Measurements from ENCODE around the gene DNAH14. TPM values are rescaled to one million over a fixed set of nuclear protein-coding genes. Genes with fewer than 3 reads are reported as not detected.
"Not testable (repeated sequence)": the region's sequence is repeated elsewhere in the genome, so short reads cannot be mapped to it uniquely, and the experiment has no call there.

The DNAH14 gene
- total and polyA plus RNA-seq, 12 donors = 7.6 to 25.3 (median 16.5) TPM

DNA sequence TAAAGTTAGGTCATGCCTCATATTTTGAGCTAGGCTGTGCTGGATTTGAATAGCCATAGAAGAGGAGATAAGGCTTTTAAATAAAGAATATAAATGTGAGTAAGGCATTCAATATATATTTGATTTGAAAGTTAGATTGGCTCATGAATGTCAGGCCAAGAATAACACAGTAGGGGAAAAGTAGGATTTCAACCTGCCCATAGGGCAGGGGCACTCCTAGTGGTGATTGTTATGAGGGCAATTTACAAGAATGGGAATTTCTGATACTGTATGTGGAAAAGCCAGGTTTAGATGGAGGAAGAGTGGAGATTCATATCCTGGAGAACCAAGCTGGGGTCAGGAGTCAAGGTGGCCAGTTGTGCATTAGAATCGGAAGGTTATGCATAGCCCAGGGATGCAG lies 74.9 kb downstream of the DNAH14 start:
- Histone ChIP-seq H3K9me3 (replicated peaks in 1 of 3) (no peaks in the 10 kb centered on the region), H3K27me3 (no peaks in the 10 kb centered on the region), H3K4me1 (replicated peaks in 1 of 2) (no peaks in the 10 kb centered on the region), H3K27ac (no peak overlapping the region), H3K4me3 (no peak overlapping the region), H3K36me3 (replicated peaks in 1 of 2) (no peaks in the 10 kb centered on the region)
- no peak for DNase-seq
- TF ChIP-seq, protein P1, sequence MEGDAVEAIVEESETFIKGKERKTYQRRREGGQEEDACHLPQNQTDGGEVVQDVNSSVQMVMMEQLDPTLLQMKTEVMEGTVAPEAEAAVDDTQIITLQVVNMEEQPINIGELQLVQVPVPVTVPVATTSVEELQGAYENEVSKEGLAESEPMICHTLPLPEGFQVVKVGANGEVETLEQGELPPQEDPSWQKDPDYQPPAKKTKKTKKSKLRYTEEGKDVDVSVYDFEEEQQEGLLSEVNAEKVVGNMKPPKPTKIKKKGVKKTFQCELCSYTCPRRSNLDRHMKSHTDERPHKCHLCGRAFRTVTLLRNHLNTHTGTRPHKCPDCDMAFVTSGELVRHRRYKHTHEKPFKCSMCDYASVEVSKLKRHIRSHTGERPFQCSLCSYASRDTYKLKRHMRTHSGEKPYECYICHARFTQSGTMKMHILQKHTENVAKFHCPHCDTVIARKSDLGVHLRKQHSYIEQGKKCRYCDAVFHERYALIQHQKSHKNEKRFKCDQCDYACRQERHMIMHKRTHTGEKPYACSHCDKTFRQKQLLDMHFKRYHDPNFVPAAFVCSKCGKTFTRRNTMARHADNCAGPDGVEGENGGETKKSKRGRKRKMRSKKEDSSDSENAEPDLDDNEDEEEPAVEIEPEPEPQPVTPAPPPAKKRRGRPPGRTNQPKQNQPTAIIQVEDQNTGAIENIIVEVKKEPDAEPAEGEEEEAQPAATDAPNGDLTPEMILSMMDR (IDR thresholded peaks at IDR 0.05) = no peak
- no peak for TF ChIP-seq POLR2A (IDR thresholded peaks at IDR 0.05)
- 97 to 100% (median 97%) methylated on average over 1 of the region's 1 CpG for WGBS, 4 donors
- intact Hi-C loops (cut with DNase I) = no loop called here

GRCh38 chr1:225006352-225006751 lies 76.9 kb downstream of the DNAH14 start:
- H3K36me3 ChIP-seq (replicated peaks in 1 of 2); H3K4me1 ChIP-seq (replicated peaks in 1 of 2); H3K27ac ChIP-seq; intact Hi-C loops (cut with DNase I); H3K9me3 ChIP-seq (replicated peaks in 1 of 3); H3K4me3 ChIP-seq; H3K27me3 ChIP-seq; DNase-seq: not testable (repeated sequence)
- WGBS, 4 donors = 91 to 96% (median 94%) methylated on average over 5 of the region's 5 CpGs

DNA sequence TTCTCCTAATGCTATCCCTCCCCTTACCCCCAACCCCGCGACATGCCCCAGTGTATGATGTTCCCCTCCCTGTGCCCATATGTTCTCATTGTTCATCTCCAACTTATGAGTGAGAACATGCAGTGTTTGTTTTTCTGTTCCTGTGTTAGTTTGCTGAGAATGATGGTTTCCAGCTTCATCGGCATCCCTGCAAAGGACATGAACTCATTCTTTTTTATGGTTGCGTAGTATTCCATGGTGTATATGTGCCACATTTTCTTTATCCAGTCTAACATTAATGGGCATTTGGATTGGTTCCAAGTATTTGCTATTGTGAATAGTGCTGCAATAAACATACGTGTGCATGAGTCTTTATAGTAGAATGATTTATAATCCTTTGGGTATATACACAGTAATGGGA lies 78.6 kb downstream of the DNAH14 start:
- H3K4me3 ChIP-seq; H3K9me3 ChIP-seq (replicated peaks in 1 of 3); H3K36me3 ChIP-seq (replicated peaks in 1 of 2); H3K27me3 ChIP-seq; DNase-seq; H3K27ac ChIP-seq; H3K4me1 ChIP-seq (replicated peaks in 1 of 2); intact Hi-C loops (cut with DNase I): not testable (repeated sequence)
- 96 to 99% (median 98%) methylated on average over 5 of the region's 5 CpGs for WGBS, 4 donors

- intact Hi-C loops (cut with DNase I) = no loop called here
- DNase-seq = no peak
- Histone ChIP-seq H3K4me1 (replicated peaks in 1 of 2) (no peaks in the 10 kb centered on the region), H3K27ac (no peak overlapping the region), H3K36me3 (replicated peaks in 1 of 2) (no peaks in the 10 kb centered on the region), H3K27me3 (no peaks in the 10 kb centered on the region), H3K4me3 (no peak overlapping the region), H3K9me3 (replicated peaks in 1 of 3) (no peaks in the 10 kb centered on the region)
- TF ChIP-seq, protein P1 (IDR thresholded peaks at IDR 0.05) = no peak
- no peak for TF ChIP-seq POLR2A (IDR thresholded peaks at IDR 0.05)
Measured at GRCh38 chr1:225021037-225021436, 91.6 kb downstream of the DNAH14 start.

DNA sequence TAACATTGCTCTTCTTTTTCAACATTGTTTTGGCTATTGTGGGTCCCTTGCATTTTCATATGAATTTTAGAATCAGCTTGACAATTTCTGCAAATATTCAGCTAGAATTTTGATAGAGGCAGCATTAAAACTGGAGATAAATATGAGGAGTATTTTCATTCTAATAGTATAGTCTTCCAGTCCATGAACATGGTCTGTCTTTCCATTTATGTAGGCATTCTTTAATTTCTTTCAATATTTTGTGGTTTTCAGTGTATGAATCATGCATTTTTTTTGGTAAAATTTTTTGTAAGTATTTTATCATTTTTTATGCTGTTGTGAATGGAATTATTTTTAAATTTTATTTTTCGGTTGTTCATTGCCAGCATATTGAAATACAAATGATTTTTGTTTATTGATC lies 97.2 kb downstream of the DNAH14 start:
- Histone ChIP-seq H3K27me3 (no peaks in the 10 kb centered on the region), H3K9me3 (replicated peaks in 1 of 3) (no peaks in the 10 kb centered on the region), H3K27ac (no peak overlapping the region), H3K4me3 (no peak overlapping the region), H3K4me1 (replicated peaks in 1 of 2) (no peaks in the 10 kb centered on the region), H3K36me3 (replicated peaks in 1 of 2) (no peaks in the 10 kb centered on the region)
- intact Hi-C loops (cut with DNase I) = no loop called here
- DNase-seq = no peak
- no peak for TF ChIP-seq POLR2A (IDR thresholded peaks at IDR 0.05)
- 83 to 95% (median 89%) methylated on average over 1 of the region's 1 CpG for WGBS, 4 donors

DNA sequence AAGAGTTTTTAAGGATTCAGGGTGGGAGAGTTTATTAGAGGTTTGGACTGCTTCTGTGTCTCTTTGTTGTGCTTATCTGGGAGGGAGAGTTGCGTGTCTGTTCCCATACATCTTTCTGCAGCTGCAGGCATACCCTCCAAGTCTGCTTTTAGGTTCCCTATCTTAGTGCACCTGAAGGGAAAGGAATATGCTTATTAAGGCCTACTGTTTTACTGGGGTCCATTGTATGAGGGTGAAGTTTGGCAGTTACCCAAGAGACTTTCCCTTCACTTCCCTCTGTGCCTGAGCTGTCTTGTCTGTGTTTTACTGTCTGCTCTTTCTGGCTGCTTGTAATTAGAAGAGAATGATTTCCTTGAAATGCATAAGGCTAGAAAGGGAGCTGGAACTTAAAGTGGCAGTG lies 107.0 kb downstream of the DNAH14 start:
- 90 to 100% (median 93%) methylated on average over 1 of the region's 1 CpG for WGBS, 4 donors
- H3K9me3 ChIP-seq (replicated peaks in 1 of 3); DNase-seq; H3K4me1 ChIP-seq (replicated peaks in 1 of 2); intact Hi-C loops (cut with DNase I); H3K27me3 ChIP-seq; H3K27ac ChIP-seq; H3K36me3 ChIP-seq (replicated peaks in 1 of 2); H3K4me3 ChIP-seq: not testable (repeated sequence)

All from adrenal gland (tissue), 12 donors.